HG02588 (cell line): Measurements from ENCODE around the gene S100A5.
A peak's percentile ranks its signal among the peaks of the same experiment; 100 is the strongest.

Source experiments
- ATAC-seq: cut with Tn5 transposase; IDR thresholded peaks from one replicate; pipeline ENCODE4 v1.9.1; 2021; ENCODE audit warnings: mild to moderate bottlenecking, moderate library complexity; ENCODE audit not compliant: unreplicated experiment

S100A5 gene

DNA sequence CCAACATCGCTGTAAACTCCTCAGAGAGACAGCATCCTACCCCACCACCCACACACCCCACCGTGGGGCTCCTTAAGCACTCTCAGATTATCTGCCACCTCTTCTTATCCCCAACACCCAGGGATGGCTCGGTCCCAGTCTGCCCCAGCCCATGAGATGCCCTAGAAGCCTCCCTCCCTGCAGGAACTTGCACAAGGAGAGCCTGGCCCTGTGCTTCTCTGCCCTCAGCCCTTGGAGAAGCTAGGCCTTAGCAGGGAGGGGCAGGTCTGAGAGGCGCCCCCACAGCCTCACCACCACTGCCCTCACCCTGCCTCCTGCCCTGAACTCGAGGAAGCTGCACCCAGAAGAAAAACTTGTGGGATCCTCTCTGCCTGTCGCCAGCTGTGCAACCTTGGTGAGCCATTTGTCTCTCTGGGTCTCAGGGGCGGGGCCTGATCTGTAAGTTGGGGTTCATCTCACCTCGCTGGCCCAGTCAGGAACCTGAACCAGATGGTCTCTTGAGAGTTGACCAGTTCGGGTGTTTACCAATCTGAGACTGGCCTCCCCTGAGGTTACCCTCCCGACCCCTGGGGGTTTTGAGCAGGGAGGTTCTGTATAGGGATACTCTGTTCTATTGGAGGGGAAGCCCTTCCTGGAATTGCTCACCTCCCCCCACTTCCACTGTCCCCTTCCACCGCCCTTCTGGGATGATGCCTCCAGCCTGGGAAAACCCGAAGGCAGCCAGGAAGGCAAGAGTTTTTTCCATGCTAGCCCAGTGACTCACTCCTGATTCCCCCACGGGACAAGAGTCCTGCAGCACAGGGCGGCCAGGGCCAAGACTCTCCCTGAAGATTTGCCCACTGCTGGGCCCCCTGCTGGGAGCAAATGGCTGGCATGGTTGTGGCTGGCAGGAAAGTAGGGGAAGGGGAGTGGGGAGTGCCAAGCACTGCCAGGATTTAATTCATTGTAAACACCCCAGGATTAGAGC lies 8.3 kb upstream of the S100A5 start, which contains the start of gene S100A3:
TSS of gene S100A3 (minus strand) at position 537 of the 967 bp plus-strand sequence. CDS start 773 bp downstream, outside the sequence.
- ATAC-seq = no peak

GRCh38 chr1:153547560-153548551 lies 7.1 kb upstream of the S100A5 start:
- ATAC-seq = no peak

DNA sequence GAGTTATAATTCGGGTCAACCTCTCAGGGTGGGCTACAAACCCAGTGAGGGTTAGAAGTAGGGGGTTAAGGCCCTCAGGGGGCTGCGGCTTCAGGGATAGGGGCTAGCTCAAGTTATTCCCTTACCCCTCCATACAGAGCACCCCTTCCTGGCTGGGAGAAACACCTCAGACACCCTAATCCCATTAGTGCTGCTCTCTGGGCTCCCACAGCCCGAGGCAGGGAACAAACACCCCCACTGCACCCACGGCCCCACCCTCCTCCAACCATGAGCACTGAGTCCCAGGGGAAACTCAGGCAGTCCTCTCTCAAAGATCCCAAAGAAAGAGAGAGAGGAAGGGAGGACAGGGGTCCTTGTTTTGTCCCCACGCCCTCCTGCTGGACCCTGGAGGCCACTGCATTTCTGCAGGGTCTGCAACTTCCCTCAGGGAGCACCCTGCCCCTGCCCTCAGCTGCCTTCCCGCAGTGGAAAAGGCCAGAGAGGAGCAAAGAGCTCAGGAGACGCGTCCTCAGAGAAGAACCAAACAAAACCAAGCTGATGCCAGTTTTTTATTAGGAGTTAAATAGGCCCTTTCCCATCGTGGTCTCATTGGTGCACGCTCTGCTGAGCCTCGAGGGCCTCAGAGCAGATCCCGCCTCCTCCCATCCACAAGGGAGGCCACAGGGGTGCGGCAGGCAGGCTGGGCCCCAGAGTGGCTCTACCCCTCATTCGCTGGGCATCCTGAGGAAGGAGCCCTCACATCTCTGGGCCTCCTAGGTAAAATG lies 6.2 kb upstream of the S100A5 start:
- no peak for ATAC-seq

DNA sequence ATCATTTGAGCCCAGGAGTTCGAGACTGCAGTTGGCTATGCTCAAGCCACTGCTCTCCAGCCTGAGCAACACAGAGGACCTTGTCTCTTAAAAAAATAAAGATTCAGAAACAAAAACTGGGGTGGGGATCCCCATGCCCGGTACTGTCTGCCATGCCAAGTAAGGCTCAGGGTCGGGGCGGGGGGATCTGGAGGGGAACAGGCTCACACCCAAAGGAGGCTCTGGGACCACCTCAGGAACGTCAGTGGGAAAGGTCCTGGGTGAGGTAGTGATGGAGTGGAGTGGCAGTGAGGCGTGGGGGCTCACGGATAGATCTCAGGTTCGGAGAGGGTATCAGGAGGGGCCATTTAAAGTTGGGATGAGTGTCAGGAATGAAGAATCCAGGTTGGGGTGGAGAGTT lies 5.6 kb upstream of the S100A5 start:
- no peak for ATAC-seq

- ATAC-seq = peak; percentile 46
Measured at GRCh38 chr1:153545067-153546055, 4.6 kb upstream of the S100A5 start, which contains the start of gene S100A4. S100A4 (minus strand) TSS chr1:153545806; CDS start chr1:153544794, 1,012 bp downstream.

GRCh38 chr1:153544453-153545066 lies 3.8 kb upstream of the S100A5 start:
- no peak for ATAC-seq

DNA sequence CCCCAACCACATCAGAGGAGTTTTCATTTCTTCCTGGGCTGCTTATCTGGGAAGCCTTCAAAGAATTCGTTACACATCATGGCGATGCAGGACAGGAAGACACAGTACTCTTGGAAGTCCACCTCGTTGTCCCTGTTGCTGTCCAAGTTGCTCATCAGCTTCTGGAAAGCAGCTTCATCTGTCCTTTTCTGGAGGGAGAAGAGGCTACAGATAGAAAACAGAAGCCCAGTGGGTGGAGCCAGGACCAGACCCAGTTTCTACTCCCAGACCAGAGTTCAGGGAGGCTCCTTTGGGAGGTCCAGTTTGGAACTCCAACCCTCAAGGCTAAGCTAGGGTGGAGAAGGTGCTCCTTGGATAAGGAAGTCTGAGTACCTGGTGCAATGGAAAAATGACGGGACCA lies 3.0 kb upstream of the S100A5 start:
- ATAC-seq = no peak

DNA sequence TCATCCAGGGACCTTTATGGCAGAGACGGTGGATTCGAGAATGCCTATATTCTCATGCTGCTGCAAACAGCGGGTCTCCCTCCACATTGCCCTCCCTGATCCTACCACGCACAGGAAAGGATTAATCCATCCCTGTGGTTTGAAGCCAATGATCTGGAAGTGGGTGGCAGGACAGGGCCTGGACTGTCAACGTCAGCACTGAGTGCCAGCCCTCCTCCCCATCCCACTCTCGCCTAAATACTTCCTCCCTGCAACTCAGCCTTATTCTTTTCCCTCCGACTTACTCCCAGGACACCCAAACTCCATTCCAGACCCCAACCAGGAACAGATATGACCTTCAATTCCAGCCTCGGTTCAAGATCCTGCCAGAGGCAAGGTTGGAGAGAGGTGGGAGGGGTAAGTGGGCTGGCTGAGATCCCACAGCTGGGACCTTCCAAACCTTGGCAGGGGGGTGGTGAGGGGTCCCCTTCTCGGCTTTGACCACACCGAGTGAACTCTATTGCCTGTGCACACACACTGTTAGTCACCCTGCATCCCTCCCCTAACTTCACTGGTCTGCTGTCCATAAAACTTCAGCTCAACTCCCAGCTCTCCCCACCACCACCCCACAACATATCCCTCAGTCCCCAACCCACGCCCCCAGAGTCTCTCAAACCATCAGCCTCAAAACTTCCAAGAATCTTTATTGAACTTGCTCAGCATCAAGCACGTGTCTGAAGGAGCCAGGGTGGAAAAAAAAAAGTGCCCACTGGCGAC lies 2.4 kb upstream of the S100A5 start:
- ATAC-seq = no peak

DNA sequence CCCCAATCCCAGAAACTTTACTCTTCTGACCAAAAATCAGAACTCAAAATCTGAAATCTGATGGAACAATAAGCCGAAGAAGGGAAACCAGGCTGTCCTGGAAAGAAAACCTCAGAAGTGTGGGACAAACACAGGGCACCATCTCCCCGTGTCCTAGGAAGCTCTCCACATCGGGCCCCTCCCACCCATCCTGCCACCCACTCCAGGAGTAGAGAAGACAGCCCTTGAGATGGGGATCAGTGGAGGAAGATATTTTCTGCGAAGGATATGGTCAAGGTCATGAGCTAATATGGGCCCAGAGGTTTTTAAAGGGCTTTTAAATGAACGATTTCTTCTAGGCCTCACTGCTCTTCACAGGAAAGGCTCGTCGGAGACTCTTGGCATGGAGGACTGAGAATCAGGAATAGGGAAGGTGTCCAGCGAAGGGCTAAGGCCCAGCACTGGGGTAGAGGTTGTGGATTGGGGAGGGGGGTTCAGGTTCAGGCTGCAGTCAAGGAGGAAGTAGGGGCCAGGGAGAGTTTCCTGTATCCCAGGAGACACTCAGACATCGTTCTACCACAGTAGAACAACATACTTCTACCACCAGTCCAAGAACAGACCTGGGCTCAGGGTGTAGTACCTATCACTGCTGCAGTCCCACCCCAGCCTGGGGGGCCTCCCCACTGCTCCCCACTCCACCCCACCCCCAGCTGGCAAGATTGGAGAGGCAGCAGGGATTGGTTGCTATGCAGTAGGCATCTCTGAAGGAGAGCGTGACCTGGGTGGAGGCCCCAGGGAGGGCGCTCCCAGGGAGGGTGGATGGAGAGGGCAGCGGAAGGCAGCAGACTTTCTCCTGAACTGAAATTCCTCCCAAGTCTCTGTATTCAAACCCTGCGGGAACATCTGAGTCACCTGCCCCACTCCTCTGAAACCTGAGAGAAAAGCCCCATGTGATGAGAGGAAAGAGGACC lies 1.2 kb upstream of the S100A5 start:
- ATAC-seq = no peak

DNA sequence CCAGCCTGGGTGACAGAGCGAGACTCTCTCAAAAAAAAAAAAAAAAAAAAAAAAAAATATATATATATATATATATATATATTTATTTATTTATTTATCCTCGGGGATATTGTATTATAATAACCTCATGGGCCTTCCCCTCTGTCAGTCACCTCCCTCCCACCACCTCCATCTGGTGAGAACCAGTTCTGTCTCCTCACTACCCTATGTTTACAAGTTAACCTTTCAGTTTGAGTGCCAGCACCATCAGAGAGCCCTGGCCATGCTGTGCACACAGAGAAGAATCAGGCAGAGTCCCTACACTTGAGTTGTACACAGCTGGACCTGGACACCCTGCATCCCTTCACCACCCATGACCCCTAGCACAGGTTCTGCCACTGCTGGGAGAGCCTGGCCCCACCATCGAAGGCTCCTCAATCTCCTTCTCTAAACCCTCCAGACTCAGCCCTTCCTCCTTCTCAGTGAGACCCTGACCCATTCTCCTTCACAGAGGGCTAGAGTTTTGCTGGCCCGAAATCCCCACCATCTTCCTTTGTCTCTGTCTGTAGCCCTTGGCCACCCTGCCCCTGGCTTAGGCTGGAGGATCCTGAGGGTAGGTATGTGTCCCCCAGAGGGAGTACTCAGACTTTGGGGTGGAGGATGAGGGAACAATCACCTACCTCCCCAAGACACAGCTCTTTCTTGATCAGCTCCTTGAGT lies 1.2 kb downstream of the S100A5 start:
- no peak for ATAC-seq

GRCh38 chr1:153538315-153538821 lies 2.4 kb downstream of the S100A5 start:
- ATAC-seq = no peak

DNA sequence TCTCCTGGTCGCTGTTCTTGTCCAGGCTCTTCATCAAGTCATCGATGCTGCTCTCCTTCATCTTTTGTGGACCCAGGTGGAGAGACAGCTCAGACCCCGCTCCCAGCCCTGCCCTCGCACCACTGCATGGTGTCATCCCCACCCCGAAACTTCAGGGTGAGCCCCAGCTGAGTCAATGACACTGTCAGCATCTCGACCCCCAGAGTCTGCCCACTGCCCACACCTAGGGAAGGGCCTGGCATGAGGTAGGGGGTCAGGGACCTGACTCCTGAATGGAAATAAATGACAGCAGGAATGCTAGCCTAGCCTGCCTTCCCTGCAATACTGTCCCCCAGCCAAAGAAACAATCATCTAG lies 3.4 kb downstream of the S100A5 start:
- no peak for ATAC-seq

- no peak for ATAC-seq
Measured at GRCh38 chr1:153536671-153537375, 3.9 kb downstream of the S100A5 start.

GRCh38 chr1:153536012-153536670 lies 4.6 kb downstream of the S100A5 start:
- no peak for ATAC-seq
